PC-9 (cell line): Measurements from ENCODE around the gene PLXNC1. TPM values are rescaled to one million over a fixed set of nuclear protein-coding genes. Genes with fewer than 3 reads are reported as not detected.

Experiments used
- BruUV-seq: library from RNA; stranded (reverse); fragments of 400-500 nt; replicated peaks from 2 replicates; lab custom pipeline; 2021; lab: Mats Ljungman, UMichigan
- CTCF ChIA-PET: fragments of 300-600 bp; sonication (Branson Sonifier 250); formaldehyde crosslinking; loops from one replicate; lab custom pipeline; 2022; ENCODE audit warnings: antibody characterized with exemption; lab: Charles Lee
- POLR2A ChIA-PET: fragments of 300-600 bp; sonication (Branson Sonifier 250); formaldehyde crosslinking; loops from one replicate; lab custom pipeline; 2022; ENCODE audit warnings: antibody characterized with exemption; ENCODE audit not compliant: unreplicated experiment; lab: Charles Lee
- DNase-seq, 2 experiments: peaks; one replicate each; pipeline versions ENCODE4 v3.0.0 to v3.0.0-alpha.2; 2015 to 2022; ENCODE audit warnings: mixed read lengths in 1 of 2
- H2AFZ ChIP-seq: fragments of 200-600 bp; sonication (generic); 2 replicates; pipeline ENCODE4 v1.8.1; 2017; ENCODE audit warnings: antibody characterized with exemption
- H3F3A ChIP-seq: fragments of 200-600 bp; sonication (generic); 2 replicates; pipeline ENCODE4 v1.8.1; 2017; ENCODE audit warnings: antibody characterized with exemption, mild to moderate bottlenecking, low read depth; ENCODE audit not compliant: insufficient read depth
- H3K27ac ChIP-seq: fragments of 200-600 bp; sonication (generic); 2 replicates; pipeline ENCODE4 v1.6.1; 2016; ENCODE audit warnings: mixed run types
- H3K27me3 ChIP-seq: fragments of 200-600 bp; sonication (generic); 2 replicates; pipeline ENCODE4 v1.6.1; 2016; ENCODE audit warnings: low read depth, mixed run types; ENCODE audit not compliant: insufficient read depth
- H3K36me3 ChIP-seq: fragments of 200-600 bp; sonication (generic); 2 replicates; pipeline ENCODE4 v1.6.1; 2016; ENCODE audit warnings: low read depth, mixed run types
- H3K4me1 ChIP-seq: fragments of 200-600 bp; sonication (generic); replicated peaks from 2 replicates; pipeline ENCODE4 v1.6.1; 2016; ENCODE audit warnings: mixed run types; ENCODE audit not compliant: insufficient read depth
- H3K4me2 ChIP-seq: fragments of 200-600 bp; sonication (generic); 2 replicates; pipeline ENCODE4 v1.6.1; 2017; ENCODE audit warnings: mixed run types
- H3K4me3 ChIP-seq: fragments of 200-600 bp; sonication (generic); 2 replicates; pipeline ENCODE4 v1.6.1; 2016; ENCODE audit warnings: mixed run types
- H3K79me2 ChIP-seq: fragments of 200-600 bp; sonication (generic); 2 replicates; pipeline ENCODE4 v1.6.1; 2017; ENCODE audit warnings: low read depth, mixed run types
- H3K9me2 ChIP-seq: fragments of 200-600 bp; sonication (generic); 2 replicates; pipeline ENCODE4 v1.8.1; 2017; ENCODE audit warnings: mild to moderate bottlenecking; ENCODE audit not compliant: insufficient read depth
- H3K9me3 ChIP-seq: fragments of 200-600 bp; sonication (generic); 2 replicates; pipeline ENCODE4 v1.8.1; 2016; ENCODE audit warnings: low read depth; ENCODE audit not compliant: insufficient read depth
- H4K20me1 ChIP-seq: fragments of 200-600 bp; sonication (generic); 2 replicates; pipeline ENCODE4 v1.8.1; 2017; ENCODE audit not compliant: insufficient read depth
- CTCF ChIP-seq: fragments of 200-600 bp; sonication (generic); conservative IDR thresholded peaks from 2 replicates; pipeline ENCODE4 v1.6.1; 2017; ENCODE audit warnings: mixed run types, antibody characterized with exemption, mild to moderate bottlenecking, moderate library complexity
- EZH2 ChIP-seq: fragments of 200-600 bp; sonication (generic); IDR thresholded peaks from 2 replicates; pipeline ENCODE4 v1.8.0; 2017; ENCODE audit warnings: antibody characterized with exemption, low read depth
- intact Hi-C: fragments of 100-400 bp; cut with micrococcal nuclease; formaldehyde crosslinking; loops from one replicate; pipeline ENCODE4 v1.10.0; 2022; ENCODE audit not compliant: unreplicated experiment
- total RNA-seq: library from RNA; stranded (reverse); gene quantifications from 2 replicates; pipeline ENCODE4 v1.2.3, GENCODE V29; 2021

PLXNC1 gene
- total RNA-seq, 1 experiment from 2014 or later = 2.3 TPM

- H2AFZ ChIP-seq = no peak overlapping the region
- H3F3A ChIP-seq = no peaks in the 10 kb centered on the region
- no peak overlapping the region for H3K4me3 ChIP-seq
- H4K20me1 ChIP-seq = no peaks in the 10 kb centered on the region
- ChIA-PET CTCF (no interaction called here), POLR2A (no interaction called here)
- H3K4me2 ChIP-seq = no peak overlapping the region
- no peaks in the 10 kb centered on the region for H3K79me2 ChIP-seq
- no peak for DNase-seq
- H3K9me2 ChIP-seq = no peaks in the 10 kb centered on the region
- no TSS peak for BruUV-seq
- no peaks in the 10 kb centered on the region for H3K9me3 ChIP-seq
- no peaks in the 10 kb centered on the region for H3K4me1 ChIP-seq
- H3K27me3 ChIP-seq = peaks cover 43% of the 10 kb centered on the region
- H3K36me3 ChIP-seq = no peaks in the 10 kb centered on the region
- TF ChIP-seq CTCF (no peak), EZH2 (no peak)
- intact Hi-C loops = no loop called here
- H3K27ac ChIP-seq = no peak overlapping the region
Measured at GRCh38 chr12:94187361-94187760, 39.0 kb downstream of the PLXNC1 start.

- Histone ChIP-seq H3K4me2 (no peak overlapping the region), H3K27ac (no peak overlapping the region), H3K36me3 (no peaks in the 10 kb centered on the region), H3K9me3 (no peaks in the 10 kb centered on the region), H3F3A (no peaks in the 10 kb centered on the region), H3K79me2 (no peaks in the 10 kb centered on the region), H2AFZ (no peak overlapping the region), H3K27me3 (peaks cover 20% of the 10 kb centered on the region), H3K9me2 (no peaks in the 10 kb centered on the region), H3K4me3 (no peak overlapping the region), H3K4me1 (no peaks in the 10 kb centered on the region), H4K20me1 (no peaks in the 10 kb centered on the region)
- no peak for DNase-seq
- no TSS peak for BruUV-seq
- CTCF ChIA-PET = no interaction called here
- POLR2A ChIA-PET = no interaction called here
- intact Hi-C loops = no loop called here
- TF ChIP-seq CTCF = no peak
- TF ChIP-seq EZH2 = no peak
Measured at GRCh38 chr12:94190623-94191022, 42.2 kb downstream of the PLXNC1 start.

- CTCF ChIA-PET = no interaction called here
- no peak for DNase-seq
Measured at GRCh38 chr12:94191023-94191422, 42.6 kb downstream of the PLXNC1 start.

More at GRCh38 chr12:94191023-94191422, 42.6 kb downstream of the PLXNC1 start:
- peaks cover 20% of the 10 kb centered on the region for H3K27me3 ChIP-seq
- H2AFZ ChIP-seq = no peak overlapping the region
- H3K4me2 ChIP-seq = no peak overlapping the region
- no peaks in the 10 kb centered on the region for H3F3A ChIP-seq
- TF ChIP-seq CTCF (no peak), EZH2 (no peak)
- intact Hi-C loops = no loop called here
- POLR2A ChIA-PET = no interaction called here
- no peaks in the 10 kb centered on the region for H3K9me3 ChIP-seq
- no peak overlapping the region for H3K4me3 ChIP-seq
- BruUV-seq = no TSS peak
- H3K27ac ChIP-seq = no peak overlapping the region
- H3K9me2 ChIP-seq = no peaks in the 10 kb centered on the region
- H3K79me2 ChIP-seq = no peaks in the 10 kb centered on the region
- no peaks in the 10 kb centered on the region for H3K36me3 ChIP-seq
- H4K20me1 ChIP-seq = no peaks in the 10 kb centered on the region
- no peaks in the 10 kb centered on the region for H3K4me1 ChIP-seq
